HG02763 (cell line): ENCODE results near the gene RSF1.
A peak's percentile ranks its signal among the peaks of the same experiment; 100 is the strongest.
"Not testable (repeated sequence)": the region's sequence is repeated elsewhere in the genome, so short reads cannot be mapped to it uniquely, and the experiment has no call there.

Experiments
- ATAC-seq: cut with Tn5 transposase; IDR thresholded peaks from one replicate; pipeline ENCODE4 v1.9.1; 2021; ENCODE audit warnings: mild to moderate bottlenecking, moderate library complexity; ENCODE audit not compliant: unreplicated experiment

The RSF1 gene

GRCh38 chr11:77820565-77821348 is at the start of gene RSF1, which contains the start of gene AAMDC:
TSS of gene RSF1 (minus strand) at chr11:77820722. CDS start at chr11:77820714, 8 bp downstream.
TSS of gene AAMDC (plus strand) at chr11:77821144. CDS start at chr11:77842497, 21,353 bp downstream.
- ATAC-seq = peak; percentile 79

GRCh38 chr11:77868744-77869143 is 48.2 kb upstream of the RSF1 start:
- ATAC-seq = no peak

- no peak for ATAC-seq
These were observed 45.8 kb upstream of the RSF1 start for GRCh38 chr11:77866336-77866735.

- ATAC-seq = no peak
These were observed 45.3 kb upstream of the RSF1 start for GRCh38 chr11:77865805-77866204.

GRCh38 chr11:77861444-77861843 is 40.9 kb upstream of the RSF1 start:
- ATAC-seq = not testable (repeated sequence)

GRCh38 chr11:77857906-77858457 is 37.5 kb upstream of the RSF1 start:
- ATAC-seq = not testable (repeated sequence)

- ATAC-seq = no peak
These were observed 34.3 kb upstream of the RSF1 start for GRCh38 chr11:77854838-77855237.

GRCh38 chr11:77851503-77851902 is 31.0 kb upstream of the RSF1 start:
- no peak for ATAC-seq

GRCh38 chr11:77843700-77844099 is 23.2 kb upstream of the RSF1 start:
- ATAC-seq = not testable (repeated sequence)

GRCh38 chr11:77842441-77843121 is 22.1 kb upstream of the RSF1 start:
- ATAC-seq = no peak

- ATAC-seq = no peak
These were observed 12.8 kb upstream of the RSF1 start for GRCh38 chr11:77833302-77833701.

GRCh38 chr11:77828926-77829325 is 8.4 kb upstream of the RSF1 start:
- ATAC-seq = no peak

- ATAC-seq = no peak
These were observed 3.3 kb upstream of the RSF1 start for GRCh38 chr11:77823775-77824174.

GRCh38 chr11:77822126-77822525 is 1.6 kb upstream of the RSF1 start:
- ATAC-seq = not testable (repeated sequence)

GRCh38 chr11:77821349-77821851 is 878 bp upstream of the RSF1 start:
- ATAC-seq = no peak

- peak; percentile 11 for ATAC-seq
These were observed 479 bp downstream of the RSF1 start for GRCh38 chr11:77819921-77820564.

- peak; percentile 45 for ATAC-seq
These were observed 1.1 kb downstream of the RSF1 start for GRCh38 chr11:77819411-77819920.

- no peak for ATAC-seq
These were observed 5.1 kb downstream of the RSF1 start for GRCh38 chr11:77815459-77815858.

GRCh38 chr11:77814848-77815247 is 5.7 kb downstream of the RSF1 start:
- no peak for ATAC-seq

GRCh38 chr11:77813256-77813655 is 7.3 kb downstream of the RSF1 start:
- no peak for ATAC-seq

GRCh38 chr11:77806993-77807392 is 13.5 kb downstream of the RSF1 start:
- no peak for ATAC-seq
